Measurements from ENCODE around the gene C1QTNF2.

GRCh38 chr5:160420331-160420610, 49.8 kb upstream of the C1QTNF2 start:
- no peak for TF ChIP-seq EZH2 (IDR thresholded peaks at IDR 0.05)
- no peak for TF ChIP-seq POLR2AphosphoS5 (IDR thresholded peaks at IDR 0.05; ENCODE audit: borderline replicate concordance, low read depth, low read length)
- no peak for TF ChIP-seq FOXP2 (optimal IDR thresholded peaks at IDR 0.05; ENCODE audit: control extremely low read depth, extremely low read length, insufficient read depth)

Measured in SK-N-MC (cell line).